ENCODE measurements around the gene RTN4RL1.

- TF ChIP-seq CTCF (IDR thresholded peaks at IDR 0.05) (no peak), EP300 (IDR thresholded peaks at IDR 0.05) (no peak), POLR2A (IDR thresholded peaks at IDR 0.05) (no peak)
Measured at GRCh38 chr17:2024572-2025219, 438 bp downstream of the RTN4RL1 start.
